Lung microvascular endothelial cell (primary cell): Measurements from ENCODE around the gene SLC9A1. TPM values are rescaled to one million over a fixed set of nuclear protein-coding genes. Genes with fewer than 3 reads are reported as not detected.

Experiments used
- DNase-seq, 2 donors: peaks; one replicate each; pipeline versions ENCODE4 v3.0.0 to v3.0.0-alpha.2; 2010; ENCODE audit warnings: low read depth in 2 of 2
- total RNA-seq: library from RNA; depleted of rRNA; stranded (reverse); fragments of >200 nt; gene quantifications from 2 replicates; pipeline ENCODE4 v1.2.1, GENCODE V29; 2014

The SLC9A1 gene
- total RNA-seq, 1 donor from 2014 or later, result 3.6 TPM

GRCh38 chr1:27076803-27077202 lies 78.1 kb downstream of the SLC9A1 start:
- DNase-seq, result no peak

GRCh38 chr1:27074175-27074780 lies 80.6 kb downstream of the SLC9A1 start:
- DNase-seq, result peak; percentile 5 to 22

GRCh38 chr1:27071049-27071416 lies 83.9 kb downstream of the SLC9A1 start:
- no peak for DNase-seq

- no peak for DNase-seq
Measured at GRCh38 chr1:27070390-27071048, 84.4 kb downstream of the SLC9A1 start.

GRCh38 chr1:27068922-27069321 lies 86.0 kb downstream of the SLC9A1 start:
- DNase-seq, result no peak

GRCh38 chr1:27065999-27066630 lies 88.8 kb downstream of the SLC9A1 start:
- DNase-seq, result no peak

GRCh38 chr1:27060891-27061290 lies 94.0 kb downstream of the SLC9A1 start:
- no peak for DNase-seq

GRCh38 chr1:27058966-27059669 lies 95.8 kb downstream of the SLC9A1 start:
- DNase-seq, result no peak

GRCh38 chr1:27057801-27058625 lies 96.9 kb downstream of the SLC9A1 start:
- no peak for DNase-seq

- no peak for DNase-seq
Measured at GRCh38 chr1:27057389-27057788, 97.5 kb downstream of the SLC9A1 start.

- DNase-seq, result no peak
Measured at GRCh38 chr1:27053977-27054753, 100.8 kb downstream of the SLC9A1 start.

- no peak for DNase-seq
Measured at GRCh38 chr1:27052527-27052926, 102.4 kb downstream of the SLC9A1 start.

- DNase-seq, result no peak
Measured at GRCh38 chr1:27049607-27050006, 105.3 kb downstream of the SLC9A1 start.

GRCh38 chr1:27049100-27049499 lies 105.8 kb downstream of the SLC9A1 start:
- no peak for DNase-seq

Other genes with a start within 250 kb of the SLC9A1 start
- not detected in 2 replicates for gene NR0B2, start 241.2 kb downstream of the SLC9A1 start, total RNA-seq
- 17.4 and 18.5 TPM in 2 replicates for gene NUDC, start 233.4 kb downstream of the SLC9A1 start, total RNA-seq
- gene KDF1, start 194.7 kb downstream of the SLC9A1 start, total RNA-seq, result not detected in 2 replicates
- 0.60 and 3.1 TPM in 2 replicates for gene TRNP1, start 161.4 kb downstream of the SLC9A1 start, total RNA-seq
- gene TENT5B, start 142.3 kb downstream of the SLC9A1 start, total RNA-seq, result 0.20 and 0.22 TPM in 2 replicates
- 15.0 and 26.0 TPM in 2 replicates for gene WDTC1, start 79.5 kb upstream of the SLC9A1 start, total RNA-seq
- 18.7 and 24.2 TPM in 2 replicates for gene TMEM222, start 167.0 kb upstream of the SLC9A1 start, total RNA-seq
- 0.22 TPM in 1 of 2 replicates, not detected in the other for gene SYTL1, start 186.9 kb upstream of the SLC9A1 start, total RNA-seq
- 2.0 and 3.9 TPM in 2 replicates for gene MAP3K6, start 211.8 kb upstream of the SLC9A1 start, total RNA-seq
- gene FCN3, start 219.7 kb upstream of the SLC9A1 start, total RNA-seq, result not detected in 2 replicates
- gene CD164L2, start 228.2 kb upstream of the SLC9A1 start, total RNA-seq, result not detected in 2 replicates
- gene GPR3, start 237.5 kb upstream of the SLC9A1 start, total RNA-seq, result under 0.01 and 0.22 TPM in 2 replicates